Testis (tissue), 3 donors: ENCODE data around the gene TSPAN33. TPM values are rescaled to one million over a fixed set of nuclear protein-coding genes. Genes with fewer than 3 reads are reported as not detected.

ENCODE experiments used
- DNase-seq: peaks from one replicate; pipeline ENCODE4 v3.0.0-alpha.2; 2019
- H3K27ac ChIP-seq, 2 donors: fragments of 200-600 bp; sonication (generic); one replicate each; pipeline ENCODE4 v1.5.1; 2019
- H3K27me3 ChIP-seq: fragments of 200-600 bp; sonication (generic); one replicate; pipeline ENCODE4 v1.5.1; 2019
- H3K36me3 ChIP-seq: fragments of 200-600 bp; sonication (generic); one replicate; pipeline ENCODE4 v1.5.1; 2017; ENCODE audit warnings: low read depth; ENCODE audit errors: missing control alignments
- H3K4me1 ChIP-seq: fragments of 200-600 bp; sonication (generic); one replicate; pipeline ENCODE4 v1.5.1; 2019
- H3K4me3 ChIP-seq, 2 donors: fragments of 200-600 bp; sonication (generic); one replicate each; pipeline ENCODE4 v1.5.1; 2017 to 2019
- H3K9me3 ChIP-seq: fragments of 200-600 bp; sonication (generic); one replicate; pipeline ENCODE4 v1.5.1; 2017
- POLR2A ChIP-seq: fragments of 450-650 bp; IDR thresholded peaks from one replicate; pipeline ENCODE4 v1.6.1; 2017; ENCODE audit warnings: antibody characterized with exemption, mild to moderate bottlenecking, moderate library complexity
- WGBS, 2 donors: methylation state at CpG; one replicate each; pipeline ENCODE4 v1.1.5; 2018; 5-methylcytosine and 5-hydroxymethylcytosine counted together
- intact Hi-C: fragments of 100-400 bp; cut with DNase I; formaldehyde crosslinking; loops from one replicate; pipeline ENCODE4 v1.15.1; 2023; ENCODE audit warnings: low total_unique reads
- polyA plus RNA-seq: library from polyadenylated mRNA; stranded (reverse); fragments of 350-450 nt; fragmentation: Illumina TruSeq; extraction: RNeasy Lipid Tissue Mini Kit (QIAGEN cat#74804); gene quantifications from one replicate; pipeline ENCODE4 v1.2.3, GENCODE V29; 2014; ENCODE audit warnings: low read depth, low replicate concordance; ENCODE audit not compliant: insufficient read depth
- total RNA-seq, 2 donors: library from RNA; depleted of rRNA; stranded (reverse); fragments of >200 nt; gene quantifications; one replicate each; pipeline ENCODE4 v1.2.3, GENCODE V29; 2016
- TF ChIP-seq, protein P1 (sequence below), 3 experiments: fragments of 450-650 bp in 2 of 3; fragments of 200-600 bp in 1 of 3; sonication (generic) in 1 of 3; IDR thresholded peaks; one replicate each; pipeline ENCODE4 v1.5.1; 2016 to 2019; ENCODE audit warnings: antibody characterized with exemption in 3 of 3, mild to moderate bottlenecking in 2 of 3, moderate library complexity in 1 of 3

TSPAN33 gene
- total and polyA plus RNA-seq, 3 donors from 2014 or later = 25.7 to 35.9 (median 35.7) TPM

DNA sequence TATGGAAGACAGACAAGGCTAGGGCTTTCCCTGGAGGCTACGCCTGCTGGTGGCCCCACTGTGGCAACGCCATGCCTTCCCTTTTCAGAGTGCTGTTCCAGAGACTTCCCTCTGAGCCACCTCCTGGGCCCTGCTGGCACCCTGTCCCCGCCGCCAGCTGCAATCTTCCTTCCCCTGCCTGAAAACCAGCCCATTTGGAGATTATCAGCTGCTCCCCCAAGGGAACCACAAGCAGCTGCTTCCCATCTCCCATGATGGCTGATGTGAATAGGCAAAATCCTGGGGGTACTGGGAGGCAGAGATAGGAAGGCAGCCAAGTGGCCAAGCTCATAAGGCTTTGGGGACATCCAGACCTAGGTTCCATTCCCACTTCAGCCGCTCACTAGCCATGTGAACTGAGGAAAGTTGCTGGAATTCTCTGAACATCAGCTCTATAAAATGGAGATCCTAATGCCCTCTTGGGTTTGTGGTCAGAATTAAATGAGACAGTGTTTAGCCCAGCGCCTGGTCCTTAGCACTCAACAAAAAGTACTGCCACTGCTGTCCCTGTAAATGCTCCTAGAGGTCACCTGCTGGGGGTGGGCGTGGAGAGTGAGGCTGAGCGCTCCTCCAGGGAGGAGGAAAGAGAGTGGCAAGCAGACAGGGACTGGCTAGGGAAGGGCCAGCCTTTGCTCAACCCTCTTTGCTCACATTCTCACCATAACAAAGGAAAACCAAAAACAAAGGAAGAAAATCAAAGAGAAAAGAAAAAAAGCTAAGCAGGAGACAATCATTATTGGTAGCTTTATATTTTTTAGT lies 5.9 kb downstream of the TSPAN33 start:
- H3K27me3 ChIP-seq = no peaks in the 10 kb centered on the region

DNA sequence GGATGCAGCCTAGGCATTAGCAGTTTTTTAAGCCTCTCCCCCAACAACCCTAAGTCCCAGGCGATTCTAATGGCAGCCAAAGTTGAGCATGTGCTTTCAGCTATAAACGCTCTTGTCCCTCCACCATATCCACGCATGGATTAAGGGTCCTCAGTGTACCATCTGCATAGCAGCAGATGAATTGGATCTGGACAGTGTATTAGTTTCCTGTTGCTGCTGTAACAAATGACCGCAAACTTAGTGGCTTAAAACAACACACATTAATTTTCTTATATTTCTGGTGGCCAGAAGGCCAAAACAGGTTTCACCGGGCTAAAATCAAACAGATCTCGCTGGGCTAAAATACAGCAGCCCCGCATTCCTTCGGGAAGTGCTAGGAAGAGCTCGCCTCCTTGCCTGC lies 13.1 kb downstream of the TSPAN33 start:
- H3K27ac ChIP-seq = no peak overlapping the region
- TF ChIP-seq, protein P1, sequence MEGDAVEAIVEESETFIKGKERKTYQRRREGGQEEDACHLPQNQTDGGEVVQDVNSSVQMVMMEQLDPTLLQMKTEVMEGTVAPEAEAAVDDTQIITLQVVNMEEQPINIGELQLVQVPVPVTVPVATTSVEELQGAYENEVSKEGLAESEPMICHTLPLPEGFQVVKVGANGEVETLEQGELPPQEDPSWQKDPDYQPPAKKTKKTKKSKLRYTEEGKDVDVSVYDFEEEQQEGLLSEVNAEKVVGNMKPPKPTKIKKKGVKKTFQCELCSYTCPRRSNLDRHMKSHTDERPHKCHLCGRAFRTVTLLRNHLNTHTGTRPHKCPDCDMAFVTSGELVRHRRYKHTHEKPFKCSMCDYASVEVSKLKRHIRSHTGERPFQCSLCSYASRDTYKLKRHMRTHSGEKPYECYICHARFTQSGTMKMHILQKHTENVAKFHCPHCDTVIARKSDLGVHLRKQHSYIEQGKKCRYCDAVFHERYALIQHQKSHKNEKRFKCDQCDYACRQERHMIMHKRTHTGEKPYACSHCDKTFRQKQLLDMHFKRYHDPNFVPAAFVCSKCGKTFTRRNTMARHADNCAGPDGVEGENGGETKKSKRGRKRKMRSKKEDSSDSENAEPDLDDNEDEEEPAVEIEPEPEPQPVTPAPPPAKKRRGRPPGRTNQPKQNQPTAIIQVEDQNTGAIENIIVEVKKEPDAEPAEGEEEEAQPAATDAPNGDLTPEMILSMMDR (IDR thresholded peaks at IDR 0.05) = no peak
- TF ChIP-seq POLR2A = no peak
- DNase-seq = no peak
- no peak overlapping the region for H3K4me3 ChIP-seq
- no peaks in the 10 kb centered on the region for H3K27me3 ChIP-seq
- H3K9me3 ChIP-seq = no peaks in the 10 kb centered on the region
- H3K4me1 ChIP-seq = no peaks in the 10 kb centered on the region
- H3K36me3 ChIP-seq = no peaks in the 10 kb centered on the region
- intact Hi-C loops = no loop called here
- WGBS, 2 donors = 94 to 96% methylated on average over 9 of the region's 9 CpGs

More for the DNA sequence above, 5.9 kb downstream of the TSPAN33 start:
- Histone ChIP-seq H3K36me3 (no peaks in the 10 kb centered on the region), H3K4me3 (no peak overlapping the region), H3K9me3 (no peaks in the 10 kb centered on the region), H3K4me1 (peaks cover 4% of the 10 kb centered on the region), H3K27ac (no peak overlapping the region)
- DNase-seq = no peak
- intact Hi-C loops = no loop called here
- TF ChIP-seq, protein P1 (IDR thresholded peaks at IDR 0.05) = no peak
- no peak for TF ChIP-seq POLR2A
- WGBS, 2 donors = 76 to 82% methylated on average over 8 of the region's 8 CpGs

DNA sequence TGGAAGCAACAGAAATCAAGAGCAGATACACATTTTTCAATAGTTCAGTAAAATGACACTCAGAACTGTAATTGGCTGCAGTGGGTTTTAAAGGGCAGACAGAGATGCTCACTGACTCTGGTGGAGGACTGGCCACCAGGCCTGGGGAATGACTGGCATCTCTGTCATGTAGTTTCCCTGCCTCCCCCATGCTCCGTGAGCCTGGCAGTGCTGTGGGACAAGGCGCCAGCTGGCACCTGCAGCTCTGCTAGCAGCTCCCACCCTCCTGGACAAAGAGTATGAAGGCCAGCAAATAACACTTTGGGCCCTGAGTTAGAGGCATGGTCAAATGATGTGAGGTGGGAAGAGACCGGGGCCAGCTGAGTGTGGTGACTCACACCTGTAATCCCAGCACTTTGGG lies 15.0 kb downstream of the TSPAN33 start:
- Histone ChIP-seq H3K4me3 (no peak overlapping the region), H3K27me3 (no peaks in the 10 kb centered on the region), H3K4me1 (no peaks in the 10 kb centered on the region), H3K27ac (no peak overlapping the region), H3K9me3 (no peaks in the 10 kb centered on the region), H3K36me3 (no peaks in the 10 kb centered on the region)
- no peak for TF ChIP-seq POLR2A
- TF ChIP-seq, protein P1 (IDR thresholded peaks at IDR 0.05) = no peak
- WGBS, 2 donors = 74 to 78% methylated on average over 1 to 3 of the region's 3 CpGs
- intact Hi-C loops = no loop called here
- no peak for DNase-seq

DNA sequence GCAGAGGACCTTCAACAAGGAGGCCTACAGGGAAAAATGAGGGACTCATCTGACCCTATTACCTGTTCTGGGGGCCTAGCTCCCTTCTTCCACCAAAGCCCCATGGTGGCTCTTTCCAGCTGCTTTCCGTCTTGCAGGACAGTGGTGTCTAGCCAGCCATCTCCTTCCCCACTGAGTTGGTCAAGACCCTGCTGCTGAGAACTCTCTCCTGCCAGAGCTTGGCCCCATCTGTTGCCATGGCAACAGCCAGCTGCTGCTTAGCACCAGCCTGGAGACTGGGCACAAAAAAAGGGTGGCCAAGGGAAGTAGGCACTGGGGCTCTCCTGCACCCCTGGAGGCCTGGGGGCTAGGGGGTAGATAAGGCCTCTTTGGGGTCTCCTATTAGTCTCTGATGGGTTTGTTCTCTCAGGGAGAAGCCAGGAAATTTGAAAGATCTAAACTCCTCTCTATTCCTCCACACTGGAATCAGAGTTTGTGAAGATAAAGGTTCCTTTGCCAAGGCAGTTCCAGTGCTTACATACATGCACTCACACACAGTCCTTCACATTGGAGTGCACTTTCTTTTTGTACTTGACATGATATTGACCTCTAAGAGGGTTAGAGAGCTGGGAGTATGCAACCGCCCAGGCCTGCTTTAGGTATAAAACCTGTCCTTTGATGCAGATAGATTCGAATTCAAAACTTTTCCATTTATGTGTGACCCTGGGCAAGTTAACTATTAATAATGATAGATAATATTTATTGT lies 15.8 kb downstream of the TSPAN33 start:
- H3K36me3 ChIP-seq = no peaks in the 10 kb centered on the region
- H3K27ac ChIP-seq = no peak overlapping the region
- DNase-seq = no peak
- no peaks in the 10 kb centered on the region for H3K4me1 ChIP-seq
- WGBS, 2 donors = 85 to 95% methylated on average over 3 of the region's 3 CpGs
- intact Hi-C loops = no loop called here
- no peaks in the 10 kb centered on the region for H3K27me3 ChIP-seq
- TF ChIP-seq, protein P1 (IDR thresholded peaks at IDR 0.05) = no peak
- no peak for TF ChIP-seq POLR2A
- no peaks in the 10 kb centered on the region for H3K9me3 ChIP-seq
- no peak overlapping the region for H3K4me3 ChIP-seq
